ENCODE results near the gene MACROH2A1.

MACROH2A1 gene

DNA sequence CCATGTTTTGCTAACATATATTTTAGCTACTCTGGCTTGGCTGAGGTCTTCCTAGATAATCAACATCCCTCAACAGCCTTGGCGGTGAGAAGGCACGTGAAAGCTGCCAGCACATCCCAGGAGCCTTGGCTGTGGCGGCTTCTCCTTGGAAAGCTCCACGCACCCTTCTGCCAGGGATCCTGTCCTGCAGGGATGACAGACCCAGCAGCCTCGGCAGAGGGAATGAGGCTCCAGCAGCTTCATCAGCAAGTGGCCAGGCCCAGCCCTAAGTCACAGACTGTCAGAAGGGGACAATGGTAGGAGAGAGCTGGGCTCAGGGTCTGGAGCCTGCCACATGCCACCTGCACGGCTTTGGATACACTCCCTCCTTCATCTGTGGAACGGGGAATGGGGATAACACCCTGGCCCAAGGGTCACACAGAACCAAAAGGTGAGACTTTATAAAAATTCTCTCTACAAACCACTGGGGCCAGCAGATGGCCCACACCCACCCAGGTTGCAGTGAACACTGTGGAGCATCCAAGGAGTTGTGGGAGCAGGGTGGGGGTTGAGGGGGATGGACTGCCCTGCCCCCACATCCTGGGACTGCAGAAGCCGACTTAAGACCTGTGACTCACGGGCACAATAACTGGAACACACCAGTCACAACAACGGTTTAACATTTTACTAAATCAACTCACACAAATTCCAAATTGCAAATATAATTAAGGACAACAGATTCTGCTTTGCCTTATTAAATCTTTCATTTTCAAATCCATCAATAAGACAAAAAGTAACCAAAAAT, 65.1 kb downstream of the MACROH2A1 start:
- in situ Hi-C loops (cut with MboI; ENCODE audit: low sequenced_read_pairs): no loop called here

GRCh38 chr5:135332519-135333150, 66.4 kb downstream of the MACROH2A1 start:
- in situ Hi-C loops (cut with MboI; ENCODE audit: low sequenced_read_pairs): no loop called here

DNA sequence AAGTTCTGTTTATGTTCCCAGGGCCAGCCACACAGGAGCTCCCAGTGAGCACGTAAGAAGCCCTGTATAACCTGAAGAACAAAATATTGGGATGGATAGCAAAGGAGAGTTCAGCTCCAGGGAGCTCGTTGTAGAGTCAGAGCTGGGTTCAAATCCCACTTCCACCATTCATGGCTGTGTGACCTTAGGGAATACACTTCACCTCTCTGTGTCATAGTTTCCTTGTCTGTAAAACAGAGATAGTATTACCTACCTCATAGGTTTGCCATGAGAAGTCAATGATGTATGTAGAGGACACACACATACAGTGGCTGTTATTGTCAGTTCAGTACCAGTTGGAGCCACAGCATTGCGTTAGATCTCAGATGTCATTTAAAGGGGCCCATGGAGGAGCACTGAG, 67.4 kb downstream of the MACROH2A1 start:
- in situ Hi-C loops (cut with MboI; ENCODE audit: low sequenced_read_pairs): no loop called here

DNA sequence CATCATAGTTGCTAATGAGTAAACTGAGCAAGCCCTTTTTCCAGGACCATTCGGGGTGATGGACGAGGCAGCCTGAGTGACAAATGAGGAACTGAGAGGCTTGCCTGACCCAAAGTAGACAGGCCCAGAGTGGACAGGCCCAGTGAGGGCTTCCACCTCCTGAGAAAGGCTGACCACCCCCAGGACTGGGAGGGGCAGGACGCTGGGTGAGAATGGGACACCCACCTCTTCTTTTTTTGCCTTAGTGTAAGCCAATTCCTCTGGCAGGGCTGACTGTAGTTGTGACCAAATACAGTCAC, 68.3 kb downstream of the MACROH2A1 start:
- in situ Hi-C loops (cut with MboI; ENCODE audit: low sequenced_read_pairs): no loop called here

DNA sequence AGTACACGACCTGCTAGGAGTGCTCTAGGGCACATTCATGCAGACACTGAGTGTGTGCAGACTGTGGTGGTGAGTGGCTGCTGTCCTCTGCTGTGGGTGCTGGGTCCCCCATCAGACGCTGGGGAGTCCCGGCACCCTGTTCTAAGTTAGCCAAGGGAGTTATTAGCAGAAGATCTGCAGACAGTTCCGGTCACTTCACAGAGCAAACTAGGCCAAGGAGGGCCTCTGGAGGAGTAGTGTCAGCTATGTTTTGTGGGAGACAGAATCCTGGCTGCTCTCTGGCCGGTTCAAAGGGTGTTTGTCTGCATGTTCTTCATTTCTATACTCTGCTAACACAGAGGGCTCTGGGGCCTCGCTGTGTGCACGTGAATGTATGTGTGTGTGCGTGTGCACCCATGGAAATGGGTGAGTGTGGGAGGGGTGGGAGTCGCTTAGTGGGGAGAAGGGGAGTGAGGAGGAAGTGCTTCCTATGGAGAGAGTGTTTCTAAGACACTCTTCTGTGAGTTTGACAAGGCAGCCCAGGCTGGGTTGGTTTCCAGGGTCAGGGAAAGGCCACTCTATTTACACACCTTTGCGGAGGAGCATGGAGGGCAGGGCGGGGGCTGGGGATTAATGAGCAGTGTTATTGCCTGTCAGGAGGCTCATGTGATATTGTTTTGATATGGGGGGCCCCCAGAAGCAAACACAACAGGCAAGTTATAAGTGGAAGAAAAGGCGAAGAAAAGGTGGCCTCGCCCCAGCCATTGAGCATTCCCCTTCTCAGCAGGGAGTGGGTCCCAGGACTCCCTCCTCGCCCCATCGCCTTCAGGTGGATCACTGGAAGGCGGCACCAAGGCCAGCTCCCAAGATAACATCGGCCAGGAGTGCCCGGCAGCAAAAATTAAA, 68.9 kb downstream of the MACROH2A1 start:
- in situ Hi-C loops (cut with MboI; ENCODE audit: low sequenced_read_pairs): no loop called here

DNA sequence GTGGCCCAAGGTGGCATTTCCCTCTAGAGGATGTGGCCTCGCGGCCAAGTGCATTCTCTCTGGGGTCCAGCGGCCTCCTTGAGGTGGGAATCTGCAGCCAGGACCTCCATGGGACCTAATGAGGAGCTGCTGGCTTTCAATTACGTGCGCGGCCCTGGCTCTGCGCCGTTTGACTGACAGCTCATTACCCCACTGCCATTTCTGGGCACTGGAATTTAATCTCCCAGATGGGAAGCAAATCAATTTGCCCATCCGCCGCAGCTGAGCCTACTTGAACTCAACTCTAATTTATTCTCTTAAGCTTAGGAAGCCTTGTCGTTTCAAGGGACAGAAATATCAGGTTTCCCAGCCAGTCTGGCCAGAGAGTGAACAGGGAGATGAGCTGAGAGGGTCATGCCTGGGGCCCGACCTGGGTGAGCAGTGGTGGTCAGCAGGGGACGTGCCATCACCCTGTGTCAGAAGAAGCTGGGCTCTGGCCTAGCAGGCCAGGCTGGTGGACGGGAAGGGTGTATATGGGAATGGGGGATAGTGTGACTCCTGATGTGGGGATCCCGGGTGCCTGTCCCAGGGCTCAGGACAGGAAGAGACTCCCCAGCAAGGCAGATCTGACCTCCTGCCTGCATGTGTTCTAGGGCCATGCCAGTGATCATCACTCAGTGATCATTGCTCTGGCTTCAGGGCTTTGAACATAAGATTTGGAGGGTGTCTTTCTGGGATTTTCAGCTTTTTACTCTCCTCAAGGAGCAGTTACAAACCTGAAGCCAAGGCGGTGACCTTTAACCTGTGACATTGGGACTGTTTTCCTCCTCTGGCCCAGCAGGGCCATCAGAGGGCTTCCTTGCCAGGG, 69.7 kb downstream of the MACROH2A1 start:
- in situ Hi-C loops (cut with MboI; ENCODE audit: low sequenced_read_pairs): no loop called here

DNA sequence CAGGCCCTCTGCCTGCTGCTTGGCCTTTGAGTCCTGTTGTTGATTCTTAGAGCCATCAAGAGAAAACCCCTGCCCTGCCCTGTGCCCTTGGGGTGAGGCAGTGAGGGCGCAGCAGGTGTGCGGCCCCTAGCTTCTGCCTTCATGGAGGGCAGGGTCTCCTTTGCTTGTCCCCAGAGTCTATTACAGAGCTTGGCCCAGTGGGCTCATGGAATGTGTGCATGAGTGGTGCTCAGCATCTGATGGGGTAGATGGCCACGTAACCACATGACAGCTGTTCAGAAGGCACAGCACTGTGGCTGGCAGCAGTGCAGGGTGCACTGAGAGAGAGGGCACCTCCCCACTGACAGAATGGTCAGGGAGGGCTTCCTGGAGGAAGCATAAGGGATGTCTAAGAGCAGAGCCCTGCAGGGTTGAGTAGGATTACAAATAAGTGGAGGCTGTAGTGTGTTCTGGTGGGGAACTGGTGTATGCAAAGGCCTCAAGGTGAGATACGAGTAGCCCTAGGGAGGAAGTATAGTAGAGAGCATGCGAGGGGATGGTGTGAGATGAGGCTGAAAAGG, 70.8 kb downstream of the MACROH2A1 start:
- in situ Hi-C loops (cut with MboI; ENCODE audit: low sequenced_read_pairs): no loop called here

- in situ Hi-C loops (cut with MboI; ENCODE audit: low sequenced_read_pairs): no loop called here
These were observed 71.5 kb downstream of the MACROH2A1 start for GRCh38 chr5:135327429-135328127.

DNA sequence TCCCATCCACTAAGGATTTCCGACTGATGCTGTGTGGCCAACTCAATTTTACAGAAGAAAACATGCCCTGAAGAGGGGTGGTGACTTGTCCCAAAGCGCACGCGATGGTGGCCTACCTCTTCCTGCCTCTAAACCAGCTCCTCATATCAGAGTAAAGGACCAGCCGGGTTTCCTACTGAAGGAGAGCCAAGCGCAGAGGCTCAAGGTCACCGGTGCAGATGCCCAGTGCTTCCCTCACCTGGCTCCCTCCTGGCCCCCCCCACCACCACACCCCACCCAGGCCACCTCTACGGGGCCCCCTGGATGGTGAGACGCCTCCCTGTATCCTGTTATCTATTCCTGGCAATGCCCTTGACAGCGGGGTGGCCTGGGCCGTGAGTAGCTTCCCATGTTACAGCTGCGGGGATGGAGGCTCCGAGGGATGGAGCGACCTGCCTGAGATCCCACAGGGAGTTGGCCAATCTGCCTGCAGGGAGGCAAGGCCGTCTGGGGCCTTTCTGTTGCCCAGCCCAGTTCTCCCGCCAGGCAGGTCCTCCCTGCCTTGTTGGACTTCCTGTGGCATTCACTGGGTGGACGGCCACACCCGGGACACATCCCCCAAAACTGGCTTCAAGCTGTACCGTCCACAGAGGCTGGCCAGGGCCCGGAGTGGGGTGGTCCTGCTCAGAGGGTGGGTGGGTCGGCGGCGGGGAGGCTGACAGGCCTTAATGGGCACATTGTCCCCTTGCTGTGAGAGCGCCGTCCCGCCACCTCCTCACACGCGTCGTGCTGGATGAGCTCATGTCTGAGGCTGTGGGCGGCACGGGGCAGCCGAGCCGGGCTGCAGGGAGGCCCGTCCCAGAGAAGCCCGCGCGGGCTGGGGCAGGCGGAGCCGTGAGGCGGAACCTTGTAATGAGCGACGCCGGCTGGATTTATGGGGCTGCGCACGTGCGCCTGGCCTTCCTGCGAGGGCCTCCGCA, 72.5 kb downstream of the MACROH2A1 start:
- in situ Hi-C loops (cut with MboI; ENCODE audit: low sequenced_read_pairs): no loop called here

DNA sequence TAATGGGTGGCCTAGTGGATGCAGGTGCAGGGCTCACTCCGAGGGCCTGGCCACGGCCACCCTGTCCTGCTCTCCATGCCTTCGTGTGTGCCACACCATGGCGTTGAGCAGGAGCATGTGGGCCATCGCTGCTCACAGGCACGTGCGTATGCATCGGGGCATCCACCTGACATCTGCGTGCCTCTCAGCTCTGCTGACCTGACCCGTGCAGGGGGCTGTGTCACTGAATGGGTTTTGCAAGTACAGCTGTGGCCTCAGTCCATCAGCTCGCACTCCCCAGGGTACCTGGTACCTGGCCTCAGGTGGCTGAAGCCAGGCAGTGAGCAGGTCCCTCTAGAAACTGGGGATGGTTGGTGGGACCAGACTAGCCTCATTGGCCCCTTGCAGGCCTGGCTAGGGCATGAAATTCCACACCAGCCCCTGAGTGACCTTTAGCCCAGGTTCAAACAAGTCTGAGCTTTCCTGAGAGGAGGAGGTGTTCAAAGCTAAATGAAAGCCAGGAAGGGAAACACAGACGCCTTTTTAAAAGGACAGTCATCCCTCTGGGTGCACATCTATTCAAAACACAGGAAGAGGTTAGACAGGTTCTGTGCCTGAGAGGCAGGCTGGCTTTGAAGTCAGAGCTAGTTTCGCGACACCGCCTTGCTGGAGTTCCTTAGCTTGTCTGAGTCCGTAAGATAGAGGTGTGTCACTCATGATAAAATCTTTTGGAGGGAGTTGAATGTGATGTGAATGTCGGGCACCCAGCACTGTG, 74.0 kb downstream of the MACROH2A1 start:
- in situ Hi-C loops (cut with MboI; ENCODE audit: low sequenced_read_pairs): no loop called here

GRCh38 chr5:135324160-135324559, 74.9 kb downstream of the MACROH2A1 start:
- in situ Hi-C loops (cut with MboI; ENCODE audit: low sequenced_read_pairs): no loop called here

- in situ Hi-C loops (cut with MboI; ENCODE audit: low sequenced_read_pairs): no loop called here
These were observed 75.3 kb downstream of the MACROH2A1 start for GRCh38 chr5:135323701-135324132.

- in situ Hi-C loops (cut with MboI; ENCODE audit: low sequenced_read_pairs): no loop called here
These were observed 75.8 kb downstream of the MACROH2A1 start for GRCh38 chr5:135323227-135323626.

GRCh38 chr5:135322744-135323143, 76.3 kb downstream of the MACROH2A1 start:
- in situ Hi-C loops (cut with MboI; ENCODE audit: low sequenced_read_pairs): no loop called here

- in situ Hi-C loops (cut with MboI; ENCODE audit: low sequenced_read_pairs): no loop called here
These were observed 76.8 kb downstream of the MACROH2A1 start for GRCh38 chr5:135322271-135322670.

GRCh38 chr5:135320718-135321484, 78.1 kb downstream of the MACROH2A1 start:
- in situ Hi-C loops (cut with MboI; ENCODE audit: low sequenced_read_pairs): no loop called here

DNA sequence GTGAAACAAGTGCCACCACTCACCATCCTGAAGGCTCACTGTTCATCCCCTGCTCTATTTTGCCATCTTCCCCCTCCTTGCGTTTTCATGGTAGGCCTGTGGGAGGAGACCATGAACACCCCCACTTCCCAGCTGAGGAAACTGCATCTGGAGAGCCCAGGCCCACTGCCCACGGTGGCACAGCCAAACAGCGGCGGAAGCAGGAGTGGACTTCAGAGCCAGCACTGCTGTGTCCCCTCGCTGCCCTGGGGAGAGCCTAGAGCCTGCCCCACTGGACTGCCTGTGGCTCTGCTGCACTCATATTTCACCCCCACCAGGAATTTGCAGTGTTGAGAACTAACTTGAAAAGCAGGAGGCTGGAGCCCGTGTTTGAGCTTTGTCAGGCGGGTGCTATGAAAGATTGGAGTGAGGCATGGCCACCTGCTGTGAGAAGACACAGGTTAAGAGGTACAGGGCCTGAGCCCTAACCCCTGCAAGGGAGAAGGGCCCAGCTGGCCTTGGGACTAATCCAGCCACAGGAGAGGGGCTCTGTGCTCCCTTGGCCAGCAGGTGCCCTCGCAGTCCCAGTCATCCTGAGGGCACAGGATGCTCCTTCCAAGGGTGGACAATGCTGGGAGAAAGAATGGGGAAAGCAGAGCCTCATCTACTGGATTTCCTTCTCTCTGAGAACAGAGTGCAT, 79.0 kb downstream of the MACROH2A1 start:
- in situ Hi-C loops (cut with MboI; ENCODE audit: low sequenced_read_pairs): no loop called here

Data from HL-60/S4 (cell line).